ENCODE data around the gene MET.

Gene MET

GRCh38 chr7:116781584-116781983, 109.6 kb downstream of the MET start:
- no peak for DNase-seq

- DNase-seq: no peak
Observed at GRCh38 chr7:116782177-116782711, 110.2 kb downstream of the MET start.

GRCh38 chr7:116783666-116784318, 111.8 kb downstream of the MET start:
- no peak for DNase-seq

GRCh38 chr7:116784647-116785046, 112.7 kb downstream of the MET start:
- no peak for DNase-seq

GRCh38 chr7:116785843-116786242, 113.8 kb downstream of the MET start:
- no peak for DNase-seq

GRCh38 chr7:116786791-116787443, 114.9 kb downstream of the MET start:
- no peak for DNase-seq

GRCh38 chr7:116787881-116788280, 115.9 kb downstream of the MET start:
- no peak for DNase-seq

GRCh38 chr7:116788572-116789197, 116.7 kb downstream of the MET start:
- no peak for DNase-seq

GRCh38 chr7:116790025-116790424, 118.0 kb downstream of the MET start:
- no peak for DNase-seq

- no peak for DNase-seq
Observed at GRCh38 chr7:116792813-116793212, 120.8 kb downstream of the MET start.

GRCh38 chr7:116793795-116794340, 121.9 kb downstream of the MET start:
- no peak for DNase-seq

GRCh38 chr7:116796471-116796870, 124.5 kb downstream of the MET start:
- no peak for DNase-seq

GRCh38 chr7:116797612-116798011, 125.6 kb downstream of the MET start:
- no peak for DNase-seq

- DNase-seq: no peak
Observed at GRCh38 chr7:116798232-116798631, 126.2 kb downstream of the MET start.

- DNase-seq: no peak
Observed at GRCh38 chr7:116799916-116800315, 127.9 kb downstream of the MET start.

- no peak for DNase-seq
Observed at GRCh38 chr7:116800594-116800993, 128.6 kb downstream of the MET start.

- no peak for DNase-seq
Observed at GRCh38 chr7:116801092-116801710, 129.2 kb downstream of the MET start.

GRCh38 chr7:116802144-116802745, 130.2 kb downstream of the MET start:
- no peak for DNase-seq

GRCh38 chr7:116802746-116803152, 130.8 kb downstream of the MET start:
- DNase-seq: peak in 31 of 56 donors; percentile 1 to 65 (median 24)

- no peak for DNase-seq
Observed at GRCh38 chr7:116804471-116804870, 132.5 kb downstream of the MET start.

- peak in 1 of 56 donors; percentile 3 for DNase-seq
Observed at GRCh38 chr7:116805100-116805544, 133.1 kb downstream of the MET start.

All from nucleus accumbens (tissue), 56 donors.